HepG2 (cell line): ENCODE data around the gene C19orf47. TPM values are rescaled to one million over a fixed set of nuclear protein-coding genes. Genes with fewer than 3 reads are reported as not detected.

ENCODE experiments used
- ETV6 ChIP-seq: sonication (generic); formaldehyde crosslinking; conservative IDR thresholded peaks from 2 replicates; pipeline ENCODE4 v1.4.0; 2020; ENCODE audit warnings: missing genetic modification reagents
- MAZ ChIP-seq, 2 experiments: sonication (generic) in 1 of 2; formaldehyde crosslinking in 1 of 2; IDR thresholded peaks; 2 replicates each; pipeline versions ENCODE4 v1.5.0 to v1.6.1; 2012 to 2020; ENCODE audit warnings: low read depth in 2 of 2, mild to moderate bottlenecking in 2 of 2, borderline replicate concordance in 1 of 2, improper control_type of control experiment in 1 of 2, low read length in 1 of 2, missing genetic modification reagents in 1 of 2, moderate library complexity in 1 of 2
- NFYC ChIP-seq: IDR thresholded peaks from 2 replicates; pipeline ENCODE4 v1.6.1; 2016; ENCODE audit warnings: missing genetic modification reagents, missing compliant biosample characterization
- SIX4 ChIP-seq: sonication (generic); formaldehyde crosslinking; IDR thresholded peaks from 2 replicates; pipeline ENCODE4 v1.4.0; 2020; ENCODE audit warnings: missing genetic modification reagents
- TARDBP ChIP-seq: sonication (generic); formaldehyde crosslinking; IDR thresholded peaks from 2 replicates; pipeline ENCODE4 v1.8.0; 2022; ENCODE audit warnings: mild to moderate bottlenecking, missing genetic modification reagents
- TFDP2 ChIP-seq: sonication (generic); formaldehyde crosslinking; IDR thresholded peaks from 2 replicates; pipeline ENCODE4 v1.4.0; 2020; ENCODE audit warnings: missing genetic modification reagents
- ZBTB7B ChIP-seq: sonication (generic); formaldehyde crosslinking; IDR thresholded peaks from 2 replicates; pipeline ENCODE4 v1.4.0; 2020; ENCODE audit warnings: missing genetic modification reagents
- ZNF263 ChIP-seq: sonication (generic); formaldehyde crosslinking; IDR thresholded peaks from 2 replicates; pipeline ENCODE4 v1.4.0; 2020; ENCODE audit warnings: missing genetic modification reagents
- ZNF281 ChIP-seq: sonication (generic); formaldehyde crosslinking; IDR thresholded peaks from 2 replicates; pipeline ENCODE4 v1.4.0; 2020; ENCODE audit warnings: missing genetic modification reagents, borderline replicate concordance
- ZUFSP ChIP-seq: sonication (generic); formaldehyde crosslinking; IDR thresholded peaks from 2 replicates; pipeline ENCODE4 v1.9.0; 2021; ENCODE audit warnings: missing genetic modification reagents, mild to moderate bottlenecking, borderline replicate concordance
- polyA plus RNA-seq, 8 experiments: library from polyadenylated mRNA; depleted of rRNA in 3 of 8; stranded (reverse) in 7 of 8; unstranded in 1 of 8; fragments of >200 nt; fragmentation: Illumina TruSeq in 4 of 8; extraction: Trizol in 4 of 8; gene quantifications; 2 replicates each; pipeline versions ENCODE4 v1.2.1 to v1.2.3, GENCODE V29; 2011 to 2016; ENCODE audit warnings: low read depth in 4 of 8, missing spikeins in 1 of 8, mixed read lengths in 1 of 8; ENCODE audit not compliant: insufficient read depth in 1 of 8
- total RNA-seq, 5 experiments: library from RNA; depleted of rRNA; stranded (reverse); fragments of >200 nt; fragmentation: Illumina TruSeq; extraction: Trizol; gene quantifications; 2 replicates each; pipeline ENCODE4 v1.2.3, GENCODE V29; 2016; ENCODE audit warnings: low read depth in 1 of 5
- TF ChIP-seq, protein P1 (sequence below): sonication (generic); formaldehyde crosslinking; IDR thresholded peaks from 2 replicates; pipeline ENCODE4 v1.4.0; 2020; ENCODE audit warnings: missing genetic modification reagents
- TF ChIP-seq, protein P2 (sequence below): sonication (generic); formaldehyde crosslinking; IDR thresholded peaks from 2 replicates; pipeline ENCODE4 v1.5.0; 2020; ENCODE audit warnings: missing genetic modification reagents
- TF ChIP-seq, protein P3 (sequence below): sonication (generic); formaldehyde crosslinking; IDR thresholded peaks from 2 replicates; pipeline ENCODE4 v1.8.0; 2022; ENCODE audit warnings: mild to moderate bottlenecking, missing genetic modification reagents, borderline replicate concordance

The C19orf47 gene
- total and polyA plus RNA-seq, 2 of the 13 experiments (the other 11 are each of a cell fraction or from before 2014, with no cell fraction given), result 8.1 to 10.6 TPM

DNA sequence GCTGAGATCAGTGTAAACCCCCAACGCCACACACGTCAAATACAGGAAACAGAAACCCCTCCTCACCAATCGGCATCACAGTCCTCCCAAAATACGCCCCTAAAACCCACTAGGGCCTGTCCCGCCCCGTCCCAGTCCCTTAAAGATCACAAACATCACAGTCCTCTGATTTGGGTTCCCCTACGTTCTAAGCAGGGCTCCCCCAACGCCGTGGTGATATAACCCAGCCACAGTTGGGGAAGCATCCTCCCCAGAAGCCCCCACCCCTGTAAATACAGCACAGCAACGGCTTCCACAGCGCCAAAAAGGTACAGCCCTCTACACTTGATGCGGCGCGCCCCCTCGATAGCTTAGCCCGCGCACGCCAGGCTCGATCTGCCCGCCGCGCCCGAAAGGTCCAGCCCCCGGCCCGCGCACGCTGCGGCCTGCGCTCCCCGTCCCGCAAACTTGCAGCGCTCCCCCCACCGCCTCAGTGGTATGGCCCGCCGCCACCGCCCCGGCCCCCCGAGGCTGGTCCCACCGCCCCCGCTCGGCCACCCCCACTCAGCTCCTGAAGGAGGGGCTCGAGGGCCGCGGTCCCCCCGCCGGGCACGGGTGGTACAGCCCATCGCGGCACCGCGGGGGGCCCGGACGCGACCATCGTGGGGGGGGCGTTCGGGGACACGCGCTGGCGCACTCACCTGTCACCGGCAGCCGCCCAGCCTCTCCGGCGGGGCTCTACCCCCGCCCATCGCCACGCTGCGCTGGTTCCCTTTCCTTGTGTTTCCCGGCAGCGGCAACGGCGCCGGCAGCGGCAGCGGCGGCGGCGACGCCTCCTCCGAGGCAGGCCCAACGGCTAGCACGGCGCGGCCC lies 63.5 kb downstream of the C19orf47 start, which contains the start of gene AKT2 (continued):
- TF ChIP-seq, protein P1, sequence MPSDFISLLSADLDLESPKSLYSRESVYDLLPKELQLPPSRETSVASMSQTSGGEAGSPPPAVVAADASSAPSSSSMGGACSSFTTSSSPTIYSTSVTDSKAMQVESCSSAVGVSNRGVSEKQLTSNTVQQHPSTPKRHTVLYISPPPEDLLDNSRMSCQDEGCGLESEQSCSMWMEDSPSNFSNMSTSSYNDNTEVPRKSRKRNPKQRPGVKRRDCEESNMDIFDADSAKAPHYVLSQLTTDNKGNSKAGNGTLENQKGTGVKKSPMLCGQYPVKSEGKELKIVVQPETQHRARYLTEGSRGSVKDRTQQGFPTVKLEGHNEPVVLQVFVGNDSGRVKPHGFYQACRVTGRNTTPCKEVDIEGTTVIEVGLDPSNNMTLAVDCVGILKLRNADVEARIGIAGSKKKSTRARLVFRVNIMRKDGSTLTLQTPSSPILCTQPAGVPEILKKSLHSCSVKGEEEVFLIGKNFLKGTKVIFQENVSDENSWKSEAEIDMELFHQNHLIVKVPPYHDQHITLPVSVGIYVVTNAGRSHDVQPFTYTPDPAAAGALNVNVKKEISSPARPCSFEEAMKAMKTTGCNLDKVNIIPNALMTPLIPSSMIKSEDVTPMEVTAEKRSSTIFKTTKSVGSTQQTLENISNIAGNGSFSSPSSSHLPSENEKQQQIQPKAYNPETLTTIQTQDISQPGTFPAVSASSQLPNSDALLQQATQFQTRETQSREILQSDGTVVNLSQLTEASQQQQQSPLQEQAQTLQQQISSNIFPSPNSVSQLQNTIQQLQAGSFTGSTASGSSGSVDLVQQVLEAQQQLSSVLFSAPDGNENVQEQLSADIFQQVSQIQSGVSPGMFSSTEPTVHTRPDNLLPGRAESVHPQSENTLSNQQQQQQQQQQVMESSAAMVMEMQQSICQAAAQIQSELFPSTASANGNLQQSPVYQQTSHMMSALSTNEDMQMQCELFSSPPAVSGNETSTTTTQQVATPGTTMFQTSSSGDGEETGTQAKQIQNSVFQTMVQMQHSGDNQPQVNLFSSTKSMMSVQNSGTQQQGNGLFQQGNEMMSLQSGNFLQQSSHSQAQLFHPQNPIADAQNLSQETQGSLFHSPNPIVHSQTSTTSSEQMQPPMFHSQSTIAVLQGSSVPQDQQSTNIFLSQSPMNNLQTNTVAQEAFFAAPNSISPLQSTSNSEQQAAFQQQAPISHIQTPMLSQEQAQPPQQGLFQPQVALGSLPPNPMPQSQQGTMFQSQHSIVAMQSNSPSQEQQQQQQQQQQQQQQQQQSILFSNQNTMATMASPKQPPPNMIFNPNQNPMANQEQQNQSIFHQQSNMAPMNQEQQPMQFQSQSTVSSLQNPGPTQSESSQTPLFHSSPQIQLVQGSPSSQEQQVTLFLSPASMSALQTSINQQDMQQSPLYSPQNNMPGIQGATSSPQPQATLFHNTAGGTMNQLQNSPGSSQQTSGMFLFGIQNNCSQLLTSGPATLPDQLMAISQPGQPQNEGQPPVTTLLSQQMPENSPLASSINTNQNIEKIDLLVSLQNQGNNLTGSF, result 0 out of 2 replicates have a peak, but pooled peaks have one; percentile 41
- peak; percentile 85 for TF ChIP-seq TARDBP (CRISPR knock-in tag)
- TF ChIP-seq, protein P2, sequence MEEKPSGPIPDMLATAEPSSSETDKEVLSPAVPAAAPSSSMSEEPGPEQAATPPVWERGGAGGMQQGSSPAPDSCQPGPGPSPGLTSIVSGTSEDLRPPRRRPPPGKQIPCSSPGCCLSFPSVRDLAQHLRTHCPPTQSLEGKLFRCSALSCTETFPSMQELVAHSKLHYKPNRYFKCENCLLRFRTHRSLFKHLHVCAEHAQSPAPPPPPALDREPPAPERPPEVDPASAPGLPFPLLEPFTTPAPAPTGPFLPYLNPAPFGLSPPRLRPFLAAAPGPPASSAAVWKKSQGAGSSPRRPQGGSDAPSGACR (CRISPR knock-in tag), result no peak
- peak; percentile 57; the same call in 1 of the 2 replicates for TF ChIP-seq ZNF281
- TF ChIP-seq, protein P3, sequence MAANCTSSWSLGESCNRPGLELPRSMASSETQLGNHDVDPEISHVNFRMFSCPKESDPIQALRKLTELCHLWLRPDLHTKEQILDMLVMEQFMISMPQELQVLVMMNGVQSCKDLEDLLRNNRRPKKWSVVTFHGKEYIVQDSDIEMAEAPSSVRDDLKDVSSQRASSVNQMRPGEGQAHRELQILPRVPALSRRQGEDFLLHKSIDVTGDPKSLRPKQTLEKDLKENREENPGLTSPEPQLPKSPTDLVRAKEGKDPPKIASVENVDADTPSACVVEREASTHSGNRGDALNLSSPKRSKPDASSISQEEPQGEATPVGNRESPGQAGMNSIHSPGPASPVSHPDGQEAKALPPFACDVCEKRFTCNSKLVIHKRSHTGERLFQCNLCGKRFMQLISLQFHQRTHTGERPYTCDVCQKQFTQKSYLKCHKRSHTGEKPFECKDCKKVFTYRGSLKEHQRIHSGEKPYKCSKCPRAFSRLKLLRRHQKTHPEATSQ (CRISPR knock-in tag), result 0 out of 2 replicates have a peak, but pooled peaks have one; percentile 51
- no peak for TF ChIP-seq NFYC (CRISPR knock-in tag)
- TF ChIP-seq ETV6 (CRISPR knock-in tag), result 0 out of 2 replicates have a peak, but pooled peaks have one; percentile 35
- TF ChIP-seq MAZ (IDR thresholded peaks at IDR 0.05; ENCODE audit: borderline replicate concordance, low read depth, low read length), result peak; percentile 59; the same call in 1 of the 2 replicates
- TF ChIP-seq MAZ (CRISPR knock-in tag; IDR thresholded peaks at IDR 0.05; ENCODE audit: low read depth), result peak; percentile 88
- TF ChIP-seq ZBTB7B (CRISPR knock-in tag), result 0 out of 2 replicates have a peak, but pooled peaks have one; percentile 51
- no peak for TF ChIP-seq SIX4
- TF ChIP-seq ZUFSP (CRISPR knock-in tag), result no peak
- peak; percentile 38; the same call in 1 of the 2 replicates for TF ChIP-seq TFDP2
- TF ChIP-seq ZNF263 (CRISPR knock-in tag), result 0 out of 2 replicates have a peak, but pooled peaks have one; percentile 7
